T-cell (primary cell): ENCODE data around the gene FXR1. TPM values are rescaled to one million over a fixed set of nuclear protein-coding genes. Genes with fewer than 3 reads are reported as not detected.

Experiments
- ATAC-seq, 4 experiments: fragments of 200-7000 bp in 3 of 4; fragments of 150-1000 bp in 1 of 4; cut with Tn5 transposase; replicated peaks in 1 of 4; 1 replicate in 3 of 4; 2 replicates in 1 of 4; pipeline ENCODE4 v1.10.0; 2021; ENCODE audit warnings: moderate library complexity in 3 of 4, mild to moderate bottlenecking in 2 of 4, moderate number of reproducible peaks in 1 of 4
- CTCF ChIA-PET, 2 donors: fragments of 300-600 bp; sonication (Branson Sonifier 250); formaldehyde crosslinking; loops; one replicate each; lab custom pipeline; 2022; ENCODE audit warnings: antibody characterized with exemption in 2 of 2; lab: Charles Lee
- POLR2A ChIA-PET, 2 donors: fragments of 300-600 bp; sonication (Branson Sonifier 250); formaldehyde crosslinking; loops; one replicate each; lab custom pipeline; 2022; ENCODE audit warnings: antibody characterized with exemption in 2 of 2; lab: Charles Lee
- DNase-seq, 35 experiments: peaks; one replicate each; pipeline versions ENCODE4 v3.0.0 to v3.0.0-alpha.2; 2013 to 2023
- H3K27ac ChIP-seq: one replicate; pipeline ENCODE4 v1.5.1; 2013; ENCODE audit warnings: low read length
- H3K27me3 ChIP-seq, 2 experiments: replicated peaks in 1 of 2; 1 replicate in 1 of 2; 2 replicates in 1 of 2; pipeline versions ENCODE4 v1.6.1 to v1.7.0; 2013; ENCODE audit warnings: low read length in 1 of 2, mixed read lengths in 1 of 2; ENCODE audit not compliant: control insufficient read depth in 2 of 2, insufficient read depth in 2 of 2; ENCODE audit errors: extremely low read depth in 1 of 2
- H3K36me3 ChIP-seq, 2 donors: 1 replicate in 1 of 2; 2 replicates in 1 of 2; pipeline versions ENCODE4 v1.6.1 to v1.7.0; 2013; ENCODE audit warnings: low read length in 1 of 2; ENCODE audit not compliant: control insufficient read depth in 2 of 2, insufficient read depth in 1 of 2; ENCODE audit errors: extremely low read depth in 1 of 2
- H3K4me1 ChIP-seq, 2 experiments: 1 replicate in 1 of 2; 2 replicates in 1 of 2; pipeline versions ENCODE4 v1.6.1 to v1.7.0; 2013; ENCODE audit warnings: low read length in 2 of 2, mixed read lengths in 1 of 2; ENCODE audit not compliant: insufficient read depth in 2 of 2, control insufficient read depth in 1 of 2; ENCODE audit errors: extremely low read depth in 1 of 2
- H3K4me3 ChIP-seq, 2 donors: 1 replicate in 1 of 2; 2 replicates in 1 of 2; pipeline versions ENCODE4 v1.5.1 to v1.7.0; 2013; ENCODE audit warnings: mild to moderate bottlenecking in 2 of 2, low read length in 1 of 2, moderate library complexity in 1 of 2; ENCODE audit not compliant: control insufficient read depth in 1 of 2; ENCODE audit errors: extremely low read depth in 1 of 2
- H3K9me3 ChIP-seq: 2 replicates; pipeline ENCODE4 v1.7.0; 2013
- H3K27ac Mint-ChIP-seq, 2 donors: one replicate each; pipeline ENCODE4 v1.8.0; 2020 to 2021; ENCODE audit warnings: mild to moderate bottlenecking in 2 of 2, mixed read lengths in 2 of 2
- H3K27me3 Mint-ChIP-seq, 2 donors: one replicate each; pipeline ENCODE4 v1.8.0; 2021 to 2022; ENCODE audit warnings: mixed read lengths in 2 of 2
- H3K36me3 Mint-ChIP-seq: one replicate; pipeline ENCODE4 v1.8.0; 2021; ENCODE audit warnings: mixed read lengths
- H3K4me1 Mint-ChIP-seq, 3 donors: one replicate each; pipeline ENCODE4 v1.8.0; 2020 to 2022; ENCODE audit warnings: mixed read lengths in 3 of 3, mild to moderate bottlenecking in 1 of 3
- H3K4me3 Mint-ChIP-seq, 3 donors: one replicate each; pipeline ENCODE4 v1.8.0; 2020 to 2022; ENCODE audit warnings: mild to moderate bottlenecking in 3 of 3, mixed read lengths in 3 of 3, moderate library complexity in 3 of 3
- H3K9me3 Mint-ChIP-seq, 3 donors: one replicate each; pipeline ENCODE4 v1.8.0; 2020 to 2022; ENCODE audit warnings: mixed read lengths in 3 of 3
- WGBS: methylation state at CpG from one replicate; pipeline ENCODE4 v1.1.5; 2013; ENCODE audit warnings: missing lambda C conversion rate; ENCODE audit not compliant: insufficient coverage; 5-methylcytosine and 5-hydroxymethylcytosine counted together
- total RNA-seq, 35 experiments: library from RNA in 6 of 35; stranded (reverse) in 6 of 35; fragments of 120-200 nt in 1 of 35; gene quantifications; one replicate each; pipeline versions ENCODE4 v1.2.1 to v1.2.4 and lab custom pipeline; 2013 to 2026

The FXR1 gene
- total RNA-seq, 5 donors from 2014 or later (not counting 1 experiment from before 2014, with no cell fraction given), result 97.5 to 150 (median 100) TPM

DNA sequence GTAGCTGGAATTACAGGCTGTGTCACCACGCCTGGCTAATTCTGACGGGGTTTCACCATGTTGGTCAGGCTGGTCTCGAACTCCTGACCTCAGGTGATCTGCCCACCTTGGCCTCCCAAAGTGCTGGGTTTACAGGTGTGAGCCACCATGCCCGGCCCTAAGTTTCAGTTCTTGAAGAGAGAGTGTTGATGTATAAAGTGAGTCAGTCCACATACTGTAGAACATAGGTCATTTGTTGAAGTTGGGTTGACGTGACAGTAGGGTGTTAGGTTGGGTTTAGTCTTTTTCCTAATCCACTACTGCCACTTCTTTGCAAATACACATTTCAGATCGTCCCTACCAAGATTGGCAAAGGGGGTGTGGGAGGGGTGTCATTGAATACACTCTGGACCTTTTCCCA is 61.8 kb downstream of the FXR1 start:
- DNase-seq, result no peak
- ChIA-PET CTCF (interaction anchor here in 1 of 2 donors (0.7 kb wide), 1 partner anchor 11 kb away, joined by 8 read pairs; no protein-coding TSS in a partner anchor), POLR2A (no interaction called here)
- Mint-ChIP-seq H3K9me3 (no peaks in the 10 kb centered on the region), H3K4me1 (peaks cover 0 to 5% (median 2%) of the 10 kb centered on the region in 3 donors), H3K36me3 (peaks cover 24% of the 10 kb centered on the region), H3K4me3 (no peak overlapping the region), H3K27ac (peak overlapping the region in 1 of 2 donors; percentile 16), H3K27me3 (no peaks in the 10 kb centered on the region)
- no peak overlapping the region for H3K4me3 ChIP-seq
- no peak for ATAC-seq
- no peaks in the 10 kb centered on the region for H3K9me3 ChIP-seq
- no peaks in the 10 kb centered on the region for H3K27me3 ChIP-seq
- H3K27ac ChIP-seq, result no peak overlapping the region
- H3K36me3 ChIP-seq, result peaks cover 2 to 38% of the 10 kb centered on the region in 2 donors
- no peaks in the 10 kb centered on the region for H3K4me1 ChIP-seq
- 93% methylated on average over 3 of the region's 6 CpGs for WGBS

DNA sequence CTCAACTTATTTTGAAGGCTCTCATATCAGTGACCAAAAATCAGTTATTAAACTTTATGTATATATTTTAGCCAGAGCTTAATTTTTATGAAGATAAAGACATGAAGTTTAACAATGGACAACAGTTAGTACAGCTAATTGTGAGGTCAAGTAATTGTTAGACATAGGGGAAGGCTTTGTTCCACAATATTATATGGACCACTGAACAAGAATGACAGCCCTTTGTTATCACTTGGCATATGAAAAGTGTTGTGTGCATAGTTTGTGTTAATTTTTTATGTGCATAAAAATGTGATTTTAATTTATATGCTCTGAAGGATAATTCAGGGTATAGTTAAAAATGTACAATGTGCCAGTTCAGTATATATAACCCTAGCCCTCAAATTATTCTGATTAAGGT is 65.0 kb downstream of the FXR1 start:
- H3K27me3 Mint-ChIP-seq, result no peaks in the 10 kb centered on the region
- POLR2A ChIA-PET, result interaction anchor here in 1 of 2 donors (0.6 kb wide), 1 partner anchor 16 kb away, joined by 3 read pairs; no protein-coding TSS in a partner anchor
- no peak for ATAC-seq
- Histone ChIP-seq H3K27ac (no peak overlapping the region), H3K27me3 (no peaks in the 10 kb centered on the region), H3K36me3 (peaks cover 0 to 18% of the 10 kb centered on the region in 2 donors), H3K4me3 (no peak overlapping the region), H3K4me1 (no peaks in the 10 kb centered on the region), H3K9me3 (no peaks in the 10 kb centered on the region)
- no peak for DNase-seq
- CTCF ChIA-PET, result interaction anchor here (0.6 to 0.8 kb wide), 2 partner anchors 13 to 24 kb away, joined by 3 to 8 read pairs; no protein-coding TSS in a partner anchor
- H3K36me3 Mint-ChIP-seq, result peaks cover 21% of the 10 kb centered on the region
- no peak overlapping the region for H3K27ac Mint-ChIP-seq
- no peaks in the 10 kb centered on the region for H3K9me3 Mint-ChIP-seq
- H3K4me3 Mint-ChIP-seq, result no peak overlapping the region
- H3K4me1 Mint-ChIP-seq, result peaks cover 0 to 8% (median 5%) of the 10 kb centered on the region in 3 donors

DNA sequence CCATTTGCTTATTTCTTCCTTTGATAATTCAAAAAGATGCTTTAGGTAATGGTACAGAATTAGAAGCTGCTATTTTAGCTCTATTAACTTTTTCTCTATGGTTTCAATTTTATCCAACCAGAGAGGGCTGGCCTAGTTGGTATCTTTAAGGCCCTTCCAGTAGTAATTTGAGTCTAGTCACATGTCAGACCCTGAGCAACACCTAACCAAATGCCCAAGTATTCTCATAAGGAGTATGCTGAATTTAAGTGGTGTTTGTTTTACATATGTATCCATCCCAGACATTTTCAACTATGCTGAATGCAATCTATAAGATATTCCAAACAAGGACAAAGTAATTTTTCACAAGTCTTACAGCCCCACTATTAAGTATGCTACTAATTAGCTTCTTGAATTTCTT is 67.5 kb downstream of the FXR1 start:
- ChIA-PET POLR2A (no interaction called here), CTCF (no interaction called here)
- peaks cover 27% of the 10 kb centered on the region for H3K36me3 Mint-ChIP-seq
- peaks cover 5 to 13% (median 8%) of the 10 kb centered on the region in 3 donors for H3K4me1 Mint-ChIP-seq
- DNase-seq, result no peak
- Histone ChIP-seq H3K9me3 (no peaks in the 10 kb centered on the region), H3K27ac (no peak overlapping the region), H3K4me1 (no peaks in the 10 kb centered on the region), H3K4me3 (no peak overlapping the region), H3K27me3 (no peaks in the 10 kb centered on the region), H3K36me3 (peaks cover 0 to 25% of the 10 kb centered on the region in 2 donors)
- no peaks in the 10 kb centered on the region for H3K9me3 Mint-ChIP-seq
- no peaks in the 10 kb centered on the region for H3K27me3 Mint-ChIP-seq
- H3K27ac Mint-ChIP-seq, result peak overlapping the region; percentile 8 to 16
- ATAC-seq, result no peak
- H3K4me3 Mint-ChIP-seq, result no peak overlapping the region

DNA sequence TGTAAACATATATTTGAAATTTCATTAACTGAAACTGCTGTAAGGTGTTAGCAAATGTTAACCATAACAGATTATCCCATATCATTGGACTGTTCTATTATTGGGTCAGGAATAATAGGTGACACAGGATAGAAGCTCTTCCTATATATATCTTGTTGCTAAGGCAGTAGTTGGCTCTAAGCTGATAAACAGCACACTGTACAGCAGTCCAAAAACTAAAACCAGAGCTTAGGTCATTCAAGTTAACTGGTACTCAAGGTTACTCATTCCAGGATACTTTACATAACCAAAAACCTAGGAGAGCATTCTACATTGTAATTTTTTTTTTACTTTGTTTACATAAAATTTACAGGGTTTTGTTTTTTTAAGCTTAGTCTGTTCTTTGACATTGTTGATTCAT is 68.1 kb downstream of the FXR1 start:
- Mint-ChIP-seq H3K27ac (no peak overlapping the region), H3K9me3 (no peaks in the 10 kb centered on the region), H3K4me1 (peaks cover 8 to 17% (median 8%) of the 10 kb centered on the region in 3 donors), H3K27me3 (no peaks in the 10 kb centered on the region), H3K36me3 (peaks cover 32% of the 10 kb centered on the region), H3K4me3 (no peak overlapping the region)
- ChIA-PET CTCF (interaction anchor here in 1 of 2 donors (0.6 kb wide), 1 partner anchor 44 kb away, joined by 3 read pairs; no protein-coding TSS in a partner anchor), POLR2A (interaction anchor here in 1 of 2 donors (0.6 kb wide), 1 partner anchor 62 kb away, joined by 3 read pairs; no protein-coding TSS in a partner anchor)
- Histone ChIP-seq H3K4me1 (no peaks in the 10 kb centered on the region), H3K27me3 (no peaks in the 10 kb centered on the region), H3K4me3 (no peak overlapping the region), H3K27ac (no peak overlapping the region), H3K9me3 (no peaks in the 10 kb centered on the region), H3K36me3 (peaks cover 0 to 25% of the 10 kb centered on the region in 2 donors)
- ATAC-seq (no peak), DNase-seq (no peak)

DNA sequence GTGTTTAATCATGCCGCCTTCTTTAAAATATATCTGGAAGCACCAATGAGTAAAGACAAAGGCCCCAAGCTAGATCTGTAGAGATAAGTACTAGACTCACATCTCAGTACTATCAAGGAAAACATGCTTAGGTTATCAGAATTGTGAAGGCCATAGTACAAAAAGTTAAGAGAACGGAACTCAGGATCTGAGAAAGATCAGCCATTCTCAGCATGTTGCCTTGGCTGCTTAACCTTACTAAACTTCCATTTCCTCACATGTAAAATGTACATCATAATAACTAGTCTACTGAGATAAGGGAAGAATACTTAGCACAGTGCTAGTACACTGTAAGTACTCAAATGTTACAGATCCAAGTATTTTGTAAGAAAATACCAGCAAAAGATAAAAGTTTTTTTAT is 69.4 kb downstream of the FXR1 start:
- Mint-ChIP-seq H3K4me1 (peaks cover 14 to 28% (median 15%) of the 10 kb centered on the region in 3 donors), H3K4me3 (no peak overlapping the region), H3K9me3 (no peaks in the 10 kb centered on the region), H3K36me3 (peaks cover 35% of the 10 kb centered on the region), H3K27me3 (no peaks in the 10 kb centered on the region), H3K27ac (peak overlapping the region in 1 of 2 donors; percentile 49)
- ChIA-PET CTCF (no interaction called here), POLR2A (interaction anchor here (0.7 to 0.9 kb wide), 2 partner anchors 12 to 14 kb away, joined by 3 read pairs; no protein-coding TSS in a partner anchor)
- peaks cover 0 to 33% of the 10 kb centered on the region in 2 donors for H3K36me3 ChIP-seq
- H3K9me3 ChIP-seq, result no peaks in the 10 kb centered on the region
- H3K4me3 ChIP-seq, result no peak overlapping the region
- ATAC-seq (no peak), DNase-seq (no peak)
- no peaks in the 10 kb centered on the region for H3K27me3 ChIP-seq
- no peak overlapping the region for H3K27ac ChIP-seq
- no peaks in the 10 kb centered on the region for H3K4me1 ChIP-seq
- WGBS, result 80% methylated on average over 1 of the region's 2 CpGs

DNA sequence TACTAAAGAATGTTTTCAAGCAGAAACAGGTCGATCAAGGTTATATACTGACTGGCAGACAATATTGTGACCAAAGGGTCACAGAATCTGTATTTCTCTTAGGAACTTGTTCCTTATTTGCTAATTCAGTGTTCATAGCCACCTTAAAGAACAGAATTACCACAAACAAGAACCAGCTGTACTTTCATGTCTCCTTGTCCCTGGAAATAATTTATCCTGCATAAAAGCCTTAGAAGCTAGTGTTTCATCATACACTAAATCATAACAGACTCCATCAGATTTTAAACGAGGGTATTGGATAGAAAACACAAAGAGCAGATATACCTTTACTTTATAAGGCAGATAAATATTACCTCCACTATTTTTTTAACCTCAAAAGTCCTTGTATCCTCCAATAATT is 70.7 kb downstream of the FXR1 start:
- Mint-ChIP-seq H3K4me3 (no peak overlapping the region), H3K9me3 (no peaks in the 10 kb centered on the region), H3K27ac (peak overlapping the region; percentile 13 to 67), H3K4me1 (peaks cover 24 to 40% (median 28%) of the 10 kb centered on the region in 3 donors), H3K36me3 (peaks cover 41% of the 10 kb centered on the region), H3K27me3 (no peaks in the 10 kb centered on the region)
- POLR2A ChIA-PET, result interaction anchor here in 1 of 2 donors (0.9 kb wide), 1 partner anchor 13 kb away, joined by 3 read pairs; no protein-coding TSS in a partner anchor
- CTCF ChIA-PET, result interaction anchor here in 1 of 2 donors (0.8 kb wide), 1 partner anchor 154 kb away, joined by 5 read pairs; no protein-coding TSS in a partner anchor
- no CpG with 5 or more reads among the region's 2 CpGs for WGBS
- H3K27me3 ChIP-seq, result no peaks in the 10 kb centered on the region
- ATAC-seq, result no peak
- peaks cover 0 to 3% of the 10 kb centered on the region in 2 experiments for H3K4me1 ChIP-seq
- H3K27ac ChIP-seq, result no peak overlapping the region
- H3K9me3 ChIP-seq, result no peaks in the 10 kb centered on the region
- H3K4me3 ChIP-seq, result no peak overlapping the region
- DNase-seq, result no peak
- H3K36me3 ChIP-seq, result peaks cover 5 to 31% of the 10 kb centered on the region in 2 donors
